Activated CD4-positive, CD25-positive, alpha-beta regulatory T cell treated with anti-CD3 and anti-CD28 coated beads, Interleukin-2, amount 50 U/mL, for 16 hours (primary cell): ENCODE results near the gene KIF26A.

Experiments
- DNase-seq: peaks from one replicate; pipeline ENCODE4 v3.0.0-alpha.2; 2020; ENCODE audit warnings: low read depth, low spot score

KIF26A gene

DNA sequence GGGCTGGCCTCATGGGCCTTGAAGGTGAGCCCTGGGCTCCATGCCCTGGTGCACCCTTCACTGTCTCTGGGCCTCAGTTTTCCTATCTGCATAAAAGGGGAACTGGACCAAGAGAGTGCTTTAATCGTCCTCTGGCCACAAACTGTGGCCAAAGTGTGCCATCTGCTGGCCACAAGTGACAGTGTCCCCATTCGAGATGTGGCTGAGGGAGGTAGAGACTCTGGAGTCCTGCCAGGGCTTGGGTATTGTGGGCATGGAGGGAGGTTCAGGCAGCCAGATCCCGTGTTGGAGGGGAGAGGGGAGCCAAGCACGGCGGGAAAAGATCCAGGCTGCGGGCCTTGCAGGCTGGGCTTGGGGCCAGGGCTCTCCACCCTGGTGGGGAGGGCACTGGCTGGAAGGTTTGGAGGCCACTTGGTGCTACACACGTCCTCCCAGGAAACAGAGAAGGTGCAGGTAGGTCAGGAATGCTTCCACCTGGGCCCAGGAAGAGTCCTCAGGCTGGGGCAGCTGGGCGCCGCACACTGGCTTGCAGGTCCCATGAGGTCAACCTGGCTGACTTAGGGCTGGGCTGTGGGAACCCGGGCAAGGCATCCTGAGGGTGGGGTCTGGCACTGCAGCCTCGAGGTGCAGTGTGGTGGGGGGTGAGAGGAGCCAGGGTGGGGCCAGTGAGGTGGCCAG, 7.3 kb upstream of the KIF26A start:
- DNase-seq, result no peak

DNA sequence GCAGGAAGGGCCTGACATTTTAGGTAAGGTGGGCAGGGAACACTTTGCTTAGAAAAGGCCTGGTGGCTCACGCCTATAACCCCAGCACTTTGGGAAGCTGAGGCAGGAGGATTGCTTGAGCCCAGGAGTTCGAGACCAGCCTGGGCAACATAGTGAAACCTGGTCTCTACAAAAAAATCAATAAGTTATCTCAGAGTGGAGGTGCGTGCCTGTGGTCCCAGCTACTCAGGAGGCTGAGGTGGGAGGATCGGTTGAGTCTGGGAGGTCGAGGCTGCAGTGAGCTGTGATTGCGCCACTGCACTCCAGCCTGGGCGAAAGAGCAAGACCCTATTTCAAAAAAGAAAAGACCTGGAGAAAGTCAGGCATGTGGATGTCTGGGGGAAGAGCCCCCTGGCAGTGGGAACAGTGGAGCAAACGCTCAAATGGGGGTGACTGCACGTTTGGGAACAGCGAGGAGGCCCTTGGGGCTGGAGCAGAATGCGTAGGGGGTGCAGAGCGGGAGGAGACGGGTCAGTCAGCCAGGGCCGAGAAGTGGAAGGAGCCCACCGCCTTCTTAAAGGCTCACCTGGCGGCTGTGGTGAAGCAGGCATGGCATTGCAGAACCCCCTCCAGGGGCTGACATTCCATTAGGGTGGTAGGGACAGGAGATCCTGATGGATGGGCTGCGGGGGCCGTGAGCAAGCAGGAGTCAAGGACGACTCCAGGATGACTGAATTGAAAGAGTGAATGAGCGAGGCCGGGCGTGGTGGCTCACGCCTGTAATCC, 6.2 kb upstream of the KIF26A start:
- no peak for DNase-seq

DNA sequence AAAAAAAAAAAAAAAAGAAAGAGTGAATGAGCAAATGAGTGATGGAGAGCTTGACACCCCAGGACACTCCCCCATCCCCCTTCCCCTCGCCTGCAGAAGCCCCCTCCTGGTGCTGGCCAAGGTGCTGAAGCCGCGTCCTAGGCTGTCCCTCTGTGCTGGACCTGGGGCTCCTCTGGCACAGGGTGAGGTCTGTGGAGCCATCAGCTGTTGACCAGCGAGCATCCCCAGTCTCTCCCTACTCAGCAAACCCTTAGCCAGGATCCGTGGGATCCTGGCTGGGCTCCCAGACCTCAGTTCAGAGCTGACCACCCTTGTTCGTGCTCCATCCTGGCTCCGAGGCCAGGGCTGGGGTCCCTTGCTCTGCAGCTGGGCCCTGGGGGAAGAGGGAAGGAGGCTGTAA, 5.4 kb upstream of the KIF26A start:
- no peak for DNase-seq

DNA sequence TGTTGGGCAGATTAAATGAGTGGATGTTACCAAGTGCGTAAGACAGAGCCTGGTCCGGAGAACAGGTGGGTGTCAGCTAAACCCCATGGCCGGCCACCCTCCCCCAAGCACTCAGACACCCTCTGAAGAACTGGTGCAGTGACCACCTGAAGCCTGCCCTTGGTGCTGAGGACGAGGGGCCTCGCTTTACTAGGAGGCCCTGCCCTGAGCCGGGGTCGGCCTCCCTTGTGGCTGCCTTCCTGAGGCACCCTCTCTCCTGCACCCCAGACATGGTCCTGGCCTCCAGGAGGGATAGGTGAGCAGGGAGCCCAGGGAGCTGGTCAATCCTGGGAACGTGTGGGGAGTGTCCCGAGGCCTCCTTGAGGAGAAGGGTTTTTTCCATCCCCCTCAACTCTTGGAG, 4.9 kb upstream of the KIF26A start:
- DNase-seq, result no peak

DNA sequence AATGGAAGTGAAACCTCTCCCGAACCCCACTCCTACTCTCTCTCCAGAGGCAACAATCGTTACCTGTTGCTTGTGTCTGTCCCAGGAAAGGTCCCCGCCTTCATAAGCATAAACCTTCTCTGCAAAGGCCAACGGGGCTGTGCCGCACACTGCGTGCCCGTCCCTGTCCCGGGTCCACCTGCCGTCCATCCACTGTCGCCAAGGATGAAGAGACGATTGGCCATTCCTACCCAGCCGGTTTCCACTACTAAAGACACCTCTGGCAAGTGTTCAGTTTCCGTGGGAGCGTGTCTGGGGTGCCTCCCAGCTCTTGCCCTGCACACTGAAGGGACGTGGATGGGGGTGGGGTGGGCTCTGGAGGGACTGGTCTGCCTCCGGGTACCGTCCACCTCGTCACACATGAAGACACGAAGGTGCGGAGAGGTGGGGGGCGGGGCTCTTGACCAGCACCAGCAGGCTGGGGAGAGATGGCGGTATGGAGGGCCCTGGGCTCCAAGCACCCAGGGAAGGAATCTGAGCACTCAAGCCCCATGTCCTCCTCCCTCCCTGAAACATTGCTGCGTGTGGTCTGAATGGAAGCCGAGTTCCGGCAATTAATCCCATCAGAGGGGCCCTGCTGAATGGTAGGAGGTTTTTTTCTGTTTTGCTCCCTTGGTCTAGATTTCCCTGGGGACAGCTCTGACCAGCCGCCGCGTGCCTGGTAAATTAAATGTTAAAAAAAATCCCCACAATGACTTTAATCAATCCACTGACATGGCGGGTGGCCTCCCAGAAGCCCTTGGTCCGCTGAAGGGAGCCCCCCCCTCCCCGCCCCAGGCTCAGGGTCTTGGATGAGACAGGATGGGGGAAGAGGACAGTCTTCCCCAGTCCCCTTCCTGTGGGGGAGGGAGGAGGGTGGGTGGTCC, 4.1 kb upstream of the KIF26A start:
- no peak for DNase-seq

DNA sequence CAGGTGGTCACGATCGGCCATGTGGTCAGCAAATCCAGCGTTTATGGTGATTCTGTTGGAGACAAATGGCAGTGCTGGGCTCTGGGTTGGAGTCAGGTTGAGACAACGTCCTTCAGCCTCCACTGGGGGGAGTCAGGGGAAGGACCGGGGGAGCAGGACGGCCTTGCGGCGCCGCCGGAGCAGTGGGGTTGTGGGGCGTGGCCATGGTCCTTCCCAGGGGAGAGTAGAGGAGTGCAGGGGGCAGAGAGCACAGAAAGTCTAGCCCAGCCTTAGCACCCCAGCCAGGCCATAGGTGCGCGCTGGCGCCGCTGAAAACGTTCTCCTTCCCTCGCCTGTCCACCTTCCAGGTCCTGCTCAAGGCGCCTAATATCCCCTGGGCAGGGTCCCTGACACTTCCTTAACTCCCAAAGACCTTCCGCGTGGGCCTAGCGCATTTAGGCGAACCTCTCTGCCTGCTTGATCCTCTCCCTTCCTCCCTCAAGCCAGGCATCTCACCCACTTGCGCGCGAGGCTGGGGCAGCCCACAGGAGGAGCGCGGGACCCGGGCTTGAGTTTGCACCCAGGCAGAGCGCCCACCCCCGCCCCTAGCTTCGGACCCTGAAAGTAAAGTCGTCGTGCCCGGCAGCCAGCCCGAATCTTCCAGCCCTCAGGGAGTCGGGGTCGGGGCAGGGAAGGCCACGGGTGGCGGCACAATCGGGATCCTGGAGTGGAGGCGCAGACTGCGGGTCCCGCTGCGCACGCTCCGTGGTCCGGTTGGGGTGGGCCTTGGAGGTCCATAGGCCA, 3.1 kb upstream of the KIF26A start:
- no peak for DNase-seq

DNA sequence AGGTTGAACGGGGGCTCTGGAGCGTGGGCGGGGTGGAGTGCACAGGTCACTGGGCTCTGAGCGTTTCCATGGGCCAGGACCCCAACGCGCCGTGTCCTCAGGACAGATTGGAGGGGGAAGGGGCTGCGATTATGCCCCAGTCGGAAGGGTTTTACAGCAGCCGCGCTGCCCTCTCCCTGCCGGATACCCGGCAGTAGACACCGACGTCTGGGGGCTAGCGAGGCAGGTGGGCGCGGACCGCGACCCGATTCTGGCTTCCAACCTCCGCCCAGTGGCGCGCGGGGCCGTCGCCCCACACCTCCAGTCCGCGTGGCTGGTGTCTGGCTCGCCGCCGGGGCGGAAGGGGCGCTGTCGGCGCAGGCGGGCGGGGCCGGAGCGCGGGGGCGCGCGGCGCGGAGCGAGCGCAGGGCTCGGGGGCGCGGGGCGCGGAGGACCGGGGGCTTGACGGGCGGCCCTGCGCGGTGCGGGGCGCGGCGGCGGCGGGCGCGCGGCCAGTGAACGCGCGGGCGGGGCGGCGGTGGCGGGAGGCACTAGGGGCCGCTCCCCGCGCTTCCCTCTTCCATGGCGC, 2.4 kb upstream of the KIF26A start:
- DNase-seq, result no peak

DNA sequence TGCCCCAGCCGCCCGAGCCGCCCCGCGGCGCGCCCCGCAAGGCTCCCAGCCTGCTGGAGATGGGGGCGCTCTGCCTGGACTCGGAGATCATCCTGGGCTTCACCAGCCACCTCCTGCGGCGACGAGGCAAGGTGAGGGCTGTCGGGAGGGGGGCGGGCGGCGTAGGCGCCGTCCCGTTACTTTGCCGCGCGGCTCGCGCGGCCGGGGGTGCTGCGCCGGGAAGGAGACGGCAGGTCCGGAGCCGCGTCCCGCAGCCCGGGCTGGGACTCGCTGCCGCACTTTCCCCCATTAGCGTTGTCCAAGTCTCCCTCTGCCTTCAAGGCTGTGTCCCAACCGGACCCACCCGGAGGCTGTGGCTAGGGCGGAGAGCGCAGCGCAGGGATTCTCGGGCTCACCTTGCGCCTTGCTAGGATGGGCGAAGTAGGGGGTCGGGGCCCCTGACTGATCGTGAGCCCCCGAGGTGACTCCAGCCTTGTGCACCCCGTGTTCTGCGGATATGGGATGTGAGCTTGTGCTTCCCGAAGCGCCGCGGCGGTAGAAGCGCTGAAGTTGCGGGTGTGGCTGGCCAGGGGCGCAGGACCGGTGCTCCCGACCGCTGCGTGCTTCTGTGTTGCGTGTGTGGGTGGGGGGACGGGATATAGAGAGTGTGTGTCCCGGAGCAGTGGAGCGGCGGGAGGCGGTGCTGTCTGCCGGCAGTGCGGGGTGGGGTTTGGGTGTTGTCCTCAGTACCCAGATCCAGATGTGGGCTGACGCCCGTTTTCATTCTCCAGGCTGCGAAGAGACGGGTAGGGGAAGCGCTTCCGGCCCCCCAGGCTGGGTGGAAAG, 1.7 kb upstream of the KIF26A start:
- DNase-seq, result no peak

DNA sequence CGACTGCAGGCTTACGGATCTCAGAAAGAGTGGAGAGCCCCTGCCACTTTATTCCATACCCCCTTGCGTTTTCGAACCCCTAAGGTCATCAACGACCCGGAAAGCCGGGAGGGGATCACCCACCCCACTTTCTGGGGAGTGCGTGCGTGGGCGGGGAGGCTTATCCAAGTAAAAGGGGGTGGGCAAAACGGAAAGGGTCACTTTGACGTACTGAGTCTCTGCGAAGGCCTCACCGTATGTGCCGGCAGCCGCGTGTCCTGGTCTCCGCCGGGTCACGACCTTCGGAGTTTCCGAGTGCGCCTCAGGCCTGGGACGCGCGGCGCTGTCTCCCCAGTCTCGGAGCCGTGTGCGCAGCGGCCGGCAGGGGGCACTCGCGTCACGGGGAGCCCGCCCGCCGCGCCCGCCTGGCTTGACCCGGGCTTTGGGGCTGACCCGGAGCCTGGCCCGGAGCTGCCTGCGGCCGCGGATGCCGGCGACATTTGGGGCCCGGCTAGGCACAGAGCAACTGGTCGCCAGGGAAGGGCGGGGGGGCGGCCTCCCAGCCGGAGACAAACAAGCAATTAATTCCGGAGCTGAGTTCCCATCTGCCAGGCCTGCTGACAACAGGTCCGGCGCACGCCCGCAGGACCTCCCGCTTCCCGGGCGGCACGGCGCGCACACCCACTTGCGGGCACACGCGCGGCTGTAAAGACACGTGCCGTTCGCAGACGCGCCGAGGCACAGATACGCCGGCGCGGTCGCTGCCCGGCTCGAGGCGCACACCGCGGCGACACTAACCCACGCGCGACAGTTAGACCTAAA, 890 bp upstream of the KIF26A start:
- DNase-seq, result peak; percentile 19

DNA sequence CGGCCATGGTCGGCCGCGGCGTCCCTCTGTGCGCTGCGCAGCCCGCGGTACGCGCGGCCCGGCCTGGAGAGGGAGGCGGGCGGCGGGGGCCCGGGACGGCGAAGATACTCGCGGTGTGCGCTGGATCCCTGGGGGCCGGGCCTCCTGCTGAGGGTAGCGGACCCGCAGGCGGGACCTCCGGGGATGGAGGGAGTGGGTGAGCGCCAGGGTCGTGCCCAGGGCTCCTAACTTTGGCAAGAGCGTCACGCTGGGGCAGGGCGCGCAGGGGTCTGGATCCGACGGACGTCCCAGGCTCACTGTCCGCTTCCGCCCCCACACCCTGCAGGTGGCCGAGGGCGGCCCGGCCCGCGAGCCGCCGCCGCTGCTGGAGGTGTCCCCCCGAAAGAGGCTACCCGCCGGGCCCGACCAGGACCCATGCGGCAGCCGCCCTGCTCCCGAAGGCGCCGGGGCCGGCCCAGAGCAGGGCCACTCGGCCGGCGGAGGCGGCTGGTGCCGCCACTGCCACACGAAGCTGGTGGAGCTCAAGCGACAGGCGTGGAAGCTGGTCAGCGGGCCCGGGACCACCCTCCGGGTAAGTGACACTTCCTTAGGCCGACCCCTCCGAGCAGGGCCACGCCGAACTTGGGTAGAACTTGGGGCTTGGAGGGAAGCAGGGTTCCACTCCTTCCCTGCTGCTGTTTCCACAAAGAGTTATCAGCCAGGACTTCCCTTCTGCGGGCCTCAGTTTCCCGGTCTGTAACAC, 502 bp downstream of the KIF26A start:
- DNase-seq, result no peak

DNA sequence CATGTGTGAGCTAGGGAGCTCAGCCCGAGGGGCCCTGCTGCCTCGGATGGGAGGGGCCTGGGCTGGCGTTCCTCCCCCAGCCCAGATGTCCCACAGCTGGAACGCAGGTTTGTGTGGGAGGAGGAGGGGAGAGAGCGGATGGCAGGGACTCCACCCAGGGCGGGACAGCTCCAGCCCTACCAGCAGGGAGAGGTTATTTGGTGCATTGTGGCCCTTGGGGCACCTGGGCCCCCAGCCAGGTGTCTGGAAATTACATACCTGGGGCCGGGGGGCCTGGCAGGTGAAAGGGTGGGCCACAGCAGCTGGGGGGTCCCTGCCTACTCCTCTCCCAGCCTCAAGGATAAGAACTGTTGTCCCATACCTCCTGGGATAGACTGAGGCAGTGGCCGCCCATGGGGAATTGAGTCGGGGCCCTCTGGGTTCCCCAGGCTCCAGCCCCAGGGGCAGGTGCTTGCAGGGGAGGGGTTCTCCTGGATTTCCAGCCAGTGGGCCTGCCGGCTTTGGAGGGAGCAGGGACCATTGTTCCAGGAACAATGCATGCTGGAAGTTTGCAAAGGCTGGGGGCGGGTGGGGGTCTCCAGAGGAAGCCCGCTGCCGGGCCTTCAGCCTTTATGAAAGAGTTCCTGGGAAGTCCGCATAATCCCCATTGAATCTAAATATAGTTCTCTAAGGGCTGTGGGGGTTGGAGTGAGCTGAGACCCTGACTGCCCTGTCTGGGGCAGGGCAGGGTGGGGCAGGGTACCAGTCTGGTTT, 1.2 kb downstream of the KIF26A start:
- DNase-seq, result no peak

DNA sequence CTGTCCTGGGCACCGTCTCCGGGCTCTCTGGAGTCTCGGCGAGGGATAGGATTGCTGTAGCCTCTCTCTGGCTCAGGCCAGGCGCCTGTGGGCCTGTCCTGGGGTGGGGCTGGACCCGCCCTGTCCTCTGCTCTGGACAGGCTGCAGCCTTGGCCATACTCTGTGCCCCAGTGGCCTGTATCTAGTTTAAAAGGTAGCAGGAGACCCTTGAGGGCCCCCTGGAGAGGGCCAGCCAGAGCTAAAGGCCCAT, 1.8 kb downstream of the KIF26A start:
- DNase-seq, result no peak

DNA sequence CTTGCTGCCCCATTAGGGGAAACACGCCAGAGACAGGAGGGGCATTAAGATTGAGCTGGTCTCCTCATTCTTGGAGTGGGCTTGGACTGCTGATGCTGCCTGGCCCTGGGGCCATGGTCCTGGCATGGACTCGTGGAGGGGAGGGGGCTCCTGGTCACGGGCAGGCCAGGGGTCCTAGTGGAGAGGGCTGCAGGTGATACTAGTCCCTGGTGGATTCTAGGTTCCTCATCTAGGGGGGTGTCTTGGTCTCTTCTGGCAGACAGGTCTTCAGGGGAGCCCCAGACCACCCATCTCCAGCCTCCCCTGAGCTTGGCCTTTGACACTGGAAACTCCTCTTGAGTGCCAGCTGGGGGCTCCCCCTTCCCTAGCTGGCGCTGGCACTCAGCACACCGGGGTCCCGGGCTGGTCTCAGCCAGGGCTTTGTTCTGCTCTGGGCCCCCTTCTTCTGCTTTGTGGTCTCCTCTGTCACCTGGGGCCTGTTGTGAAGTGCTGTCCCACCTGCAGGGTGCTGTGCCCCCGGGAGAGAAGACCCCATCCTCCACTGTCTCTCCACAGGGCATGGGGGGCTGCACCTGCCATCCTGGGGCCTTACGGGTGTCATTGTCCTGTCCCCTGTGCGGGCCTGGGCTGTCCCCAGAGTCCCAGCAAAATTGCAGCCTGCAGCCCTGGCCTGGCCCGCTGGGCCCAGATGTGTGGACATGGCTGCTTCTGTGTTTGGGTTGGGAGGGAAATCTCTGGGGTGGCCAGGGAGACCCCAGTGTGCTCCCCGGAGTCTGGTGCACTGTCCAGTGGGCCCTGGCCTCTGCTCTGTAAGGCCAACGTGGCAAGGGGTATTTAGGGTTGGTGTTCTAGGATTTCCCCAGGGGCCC, 2.3 kb downstream of the KIF26A start:
- DNase-seq, result no peak

DNA sequence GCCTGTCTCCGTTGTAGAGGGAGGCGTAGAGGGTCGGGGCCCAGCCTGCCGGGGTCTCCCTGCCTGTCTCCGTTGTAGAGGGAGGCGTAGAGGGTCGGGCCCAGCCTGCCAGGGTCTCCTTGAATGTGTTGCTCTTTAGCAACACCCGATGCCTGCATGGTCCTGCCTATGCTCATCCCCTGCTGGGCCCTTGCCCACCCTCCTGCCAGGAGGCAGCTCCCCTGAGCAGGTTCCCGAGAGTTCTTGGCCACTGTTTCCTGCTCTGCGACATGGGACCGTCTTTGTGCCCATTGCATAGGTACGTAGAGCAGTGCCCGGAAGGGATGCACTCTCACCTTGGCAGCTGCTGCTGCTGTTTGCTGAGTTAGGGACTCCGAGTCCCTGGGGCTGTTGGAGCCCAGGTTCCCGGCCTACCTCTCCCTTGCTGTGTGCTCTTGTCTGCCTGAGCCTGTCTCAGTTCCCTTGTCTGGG, 3.3 kb downstream of the KIF26A start:
- no peak for DNase-seq

DNA sequence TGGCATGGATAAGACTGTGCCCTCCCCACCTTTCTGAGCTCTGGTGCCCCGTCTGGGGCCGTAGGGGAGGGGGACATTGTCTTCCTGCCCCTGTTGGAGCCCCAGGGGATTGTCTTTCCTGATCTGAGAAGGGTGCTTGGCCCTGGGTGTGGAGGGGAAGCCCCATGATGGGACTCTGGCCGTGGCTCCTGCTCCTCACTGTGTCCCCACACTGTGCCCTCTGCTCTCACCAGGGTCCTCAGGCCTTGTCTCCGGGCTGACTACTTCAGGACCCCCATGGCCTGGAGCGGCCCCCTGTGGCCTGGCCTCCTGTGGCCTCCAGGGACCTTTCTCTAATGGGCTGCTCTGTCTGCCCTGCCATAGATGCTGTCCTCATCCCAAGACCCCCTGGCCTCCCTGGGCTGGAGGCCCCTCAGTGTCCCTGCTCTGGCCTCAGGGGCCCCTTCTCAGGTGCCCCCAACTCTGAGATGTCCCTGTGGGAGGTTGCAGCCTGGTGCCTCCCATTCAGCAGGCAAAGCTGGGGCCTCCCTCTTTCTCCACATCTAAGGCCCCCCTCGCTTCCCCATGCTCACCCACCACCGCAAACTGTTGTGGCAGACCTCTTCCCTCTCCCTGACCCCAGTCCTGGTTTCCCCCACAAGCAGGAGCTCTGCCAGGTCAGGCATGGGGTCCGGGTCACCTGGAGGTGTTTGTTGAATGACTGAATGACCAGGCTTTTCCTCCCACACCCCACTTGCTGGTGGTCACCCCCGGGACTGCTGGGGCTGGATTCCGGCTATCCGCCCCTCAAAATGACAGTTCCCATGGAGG, 4.0 kb downstream of the KIF26A start:
- no peak for DNase-seq

DNA sequence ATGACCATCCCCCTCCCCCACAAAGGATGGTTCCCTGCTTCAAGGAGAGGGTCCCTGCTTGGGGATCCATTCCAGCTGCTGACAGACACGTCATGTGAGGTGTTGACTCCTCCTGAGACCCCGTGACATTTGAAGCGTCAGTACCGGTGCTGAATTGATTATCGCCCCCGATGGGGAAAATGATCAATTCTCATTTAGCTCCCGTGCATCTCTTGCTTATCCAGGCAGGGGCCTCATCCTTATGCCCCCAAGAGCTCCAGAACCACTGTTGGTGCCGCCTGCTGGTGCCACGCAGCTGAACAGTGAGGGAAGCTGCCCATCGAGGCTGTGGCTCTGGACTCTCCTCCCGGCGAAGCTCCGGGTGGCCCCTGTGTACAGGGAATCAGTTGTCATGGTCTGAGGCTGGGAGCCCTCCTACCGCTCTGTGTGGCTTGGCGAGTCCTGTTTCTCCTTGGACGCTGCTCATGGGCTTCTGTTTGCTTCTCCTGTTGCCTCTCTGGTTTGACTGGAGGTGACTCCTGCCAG, 4.6 kb downstream of the KIF26A start:
- DNase-seq, result no peak
